NCI-H748 (cell line): ENCODE measurements around the gene MAGEF1.

Experiments used
- DNase-seq: peaks from one replicate; lab custom pipeline; 2025; ENCODE audit not compliant: unreplicated experiment; lab: John Stamatoyannopoulos, UW

The MAGEF1 gene

DNA sequence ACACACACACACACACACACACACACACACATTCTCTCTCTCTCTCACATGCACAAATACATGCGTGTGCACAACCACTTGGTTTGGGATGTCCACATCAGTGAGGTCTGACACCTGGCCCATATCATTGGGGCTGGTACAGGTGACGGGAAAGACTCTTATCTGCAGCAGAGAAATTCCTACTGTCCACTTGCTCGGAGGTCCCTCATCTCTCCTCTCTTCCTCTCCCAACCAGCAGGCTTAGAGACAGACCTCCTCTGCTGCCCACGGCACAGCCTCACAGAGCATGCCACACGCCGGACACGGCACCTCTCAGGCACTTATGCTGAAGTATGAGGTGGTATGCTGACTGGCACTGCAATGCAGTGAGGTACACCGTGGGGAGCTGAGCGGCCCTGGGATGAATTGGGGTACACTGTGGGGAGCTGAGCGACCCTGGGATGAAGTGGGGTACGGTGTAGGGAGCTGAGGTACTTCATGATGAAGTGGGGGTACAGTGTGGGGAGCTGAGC is 41.7 kb downstream of the MAGEF1 start:
- DNase-seq: no peak

DNA sequence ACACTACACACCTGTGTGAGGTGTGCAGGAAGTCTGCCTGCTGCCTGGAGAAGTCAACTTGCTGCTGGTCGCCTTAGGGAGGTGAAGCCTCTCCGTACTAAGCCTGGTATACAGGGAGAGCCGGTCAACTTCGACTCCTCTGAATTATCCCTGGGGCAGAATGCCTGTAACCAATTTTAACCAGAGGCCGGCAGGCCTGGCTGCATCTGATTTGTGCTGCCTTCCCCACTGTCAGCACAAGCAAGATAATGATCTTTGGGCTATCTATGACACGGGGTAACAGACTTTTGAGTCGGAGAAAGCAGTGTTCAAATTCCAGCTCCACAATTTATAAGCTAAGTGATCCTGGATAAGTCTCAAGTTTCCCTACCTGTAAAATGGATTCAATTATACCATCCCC is 42.3 kb downstream of the MAGEF1 start:
- no peak for DNase-seq

DNA sequence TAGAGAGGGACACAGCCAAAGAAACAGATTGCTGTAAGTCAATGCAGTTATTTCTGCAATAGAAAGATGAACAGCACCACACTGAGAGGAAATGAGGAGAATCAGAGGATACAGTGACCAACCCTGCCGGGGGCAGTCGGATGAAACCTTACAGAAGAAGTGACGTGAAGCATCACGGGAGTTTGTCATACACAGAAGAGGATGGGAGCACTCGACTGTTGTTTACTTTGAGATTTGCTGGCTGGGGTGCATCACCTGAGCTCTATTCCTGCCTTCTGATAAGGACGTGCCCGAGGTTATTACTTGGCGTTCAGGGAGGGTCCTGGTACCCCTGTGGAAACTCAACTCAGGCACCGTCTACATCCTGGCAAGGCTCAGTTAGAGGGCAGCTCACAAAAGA is 45.4 kb downstream of the MAGEF1 start:
- DNase-seq: peak; percentile 59

DNA sequence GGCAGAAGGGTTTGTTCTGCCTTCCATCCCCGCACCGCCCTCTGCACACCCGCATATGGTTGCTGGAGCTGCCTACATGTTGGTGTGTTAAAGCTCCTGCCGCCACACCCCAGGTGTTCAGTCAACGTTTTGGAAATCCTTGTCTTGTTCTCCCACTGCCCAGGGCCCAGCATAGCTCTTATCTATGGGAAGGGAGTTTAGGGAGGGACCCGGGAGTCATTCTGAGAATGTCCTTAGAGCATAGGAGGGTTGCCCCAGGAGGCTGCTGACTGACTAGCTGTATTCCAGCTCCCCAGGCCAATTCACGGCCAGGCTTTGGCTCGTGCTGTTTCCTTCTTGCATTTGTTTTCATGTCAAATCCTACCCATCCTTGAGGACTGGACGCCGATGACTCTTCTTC is 46.8 kb downstream of the MAGEF1 start:
- DNase-seq: no peak

DNA sequence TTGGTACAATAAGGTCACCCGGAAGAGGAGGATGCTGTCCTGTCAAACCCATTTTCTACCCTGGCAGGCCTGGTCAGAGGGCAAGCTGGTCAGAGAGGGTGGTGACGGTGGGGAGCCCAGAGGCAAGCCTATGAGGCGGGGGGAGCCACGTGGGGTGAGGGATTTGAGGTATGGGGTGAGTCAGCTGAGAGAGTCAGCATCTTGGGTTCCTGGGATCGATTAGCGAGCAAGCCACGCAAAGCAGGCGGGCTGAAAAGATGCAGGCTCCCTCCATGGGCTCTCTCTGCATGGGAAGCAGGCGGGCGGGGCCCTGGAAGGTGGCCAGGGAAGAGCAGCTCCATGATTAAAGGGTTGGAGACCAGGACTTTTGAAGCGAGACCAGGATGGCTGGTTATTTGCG is 48.1 kb downstream of the MAGEF1 start:
- DNase-seq: peak; percentile 20

DNA sequence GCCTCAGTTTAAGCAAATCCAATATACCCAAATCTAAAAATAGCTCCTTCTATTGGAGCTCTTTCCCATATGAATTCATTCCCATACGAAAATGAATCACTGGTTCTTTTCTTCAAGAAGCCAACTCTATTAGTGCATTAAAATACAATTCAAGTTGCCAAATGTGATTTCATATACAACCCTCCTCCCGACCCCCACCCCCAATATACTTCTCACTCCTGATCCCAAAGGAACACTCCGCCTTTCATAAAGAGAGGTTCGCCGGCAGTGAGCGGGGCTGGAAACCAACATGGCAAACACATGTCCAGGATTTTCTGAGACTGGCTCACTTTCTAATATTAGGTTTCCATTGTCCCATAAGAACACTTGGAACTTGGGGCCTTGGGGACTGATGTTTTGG is 48.5 kb downstream of the MAGEF1 start:
- DNase-seq: no peak

DNA sequence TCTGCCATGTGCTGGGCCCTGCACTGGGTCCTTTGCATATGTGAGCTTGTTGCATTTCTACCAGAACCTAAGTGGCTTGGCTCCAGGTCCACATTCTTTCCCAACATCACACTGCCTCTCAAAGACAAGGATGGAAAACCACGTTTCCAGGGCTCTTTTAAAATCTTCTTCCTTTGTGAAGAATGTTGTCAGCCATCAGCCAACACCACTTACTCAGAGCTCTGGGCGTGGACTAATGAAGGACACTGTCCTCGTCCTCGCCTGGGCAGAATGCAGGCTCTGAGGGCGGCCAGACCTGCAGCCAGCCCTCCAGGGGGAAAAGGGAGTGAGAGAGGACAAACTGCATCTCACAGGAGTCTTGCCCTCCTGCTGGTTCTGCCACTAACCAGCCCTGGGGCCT is 49.7 kb downstream of the MAGEF1 start:
- no peak for DNase-seq

DNA sequence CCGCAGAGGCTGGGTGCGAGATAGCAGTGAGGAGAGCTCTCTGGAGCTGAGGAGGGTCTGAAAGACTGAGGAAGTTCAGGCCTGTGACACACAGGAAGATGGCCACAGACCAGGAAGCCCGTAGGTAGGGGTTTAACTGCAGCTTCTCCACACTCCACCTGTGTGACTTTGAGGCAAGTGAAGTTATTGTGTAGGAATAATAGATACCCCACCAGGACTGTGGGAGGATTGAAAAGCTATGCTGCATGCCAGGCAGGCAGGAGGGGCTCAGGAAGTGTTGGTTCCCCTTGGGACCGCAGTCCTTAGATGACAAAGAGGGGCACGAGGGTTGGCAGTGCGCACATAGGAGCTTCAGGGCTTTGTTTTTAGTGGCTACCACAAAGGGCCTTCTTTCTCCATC is 50.9 kb downstream of the MAGEF1 start:
- DNase-seq: no peak
